SK-N-SH (cell line): ENCODE measurements around the gene KIAA1586. TPM values are rescaled to one million over a fixed set of nuclear protein-coding genes. Genes with fewer than 3 reads are reported as not detected.

Experiments
- CTCF ChIA-PET: fragments of 300-600, 350-600 bp; formaldehyde crosslinking; extraction: SDS; loops from one replicate; lab custom pipeline; 2021; lab: Yijun Ruan, JAX
- POLR2A ChIA-PET: fragments of 350-600 bp; sonication (Branson Sonifier 250); formaldehyde crosslinking; extraction: SDS; loops from one replicate; lab custom pipeline; 2020; ENCODE audit warnings: antibody characterized with exemption, inconsistent platforms; lab: Yijun Ruan, JAX
- DNase-seq: peaks from one replicate; pipeline ENCODE4 v3.0.0; 2012
- H2AFZ ChIP-seq: fragments of 200-600 bp; sonication (generic); 2 replicates; pipeline ENCODE4 v1.8.1; 2016; ENCODE audit warnings: antibody characterized with exemption, mild to moderate bottlenecking, low read depth
- H3F3A ChIP-seq: fragments of 200-600 bp; sonication (generic); replicated peaks from 2 replicates; pipeline ENCODE3; 2016; ENCODE audit warnings: antibody characterized with exemption, mild to moderate bottlenecking; ENCODE audit not compliant: insufficient read depth
- H3K27ac ChIP-seq, 2 experiments: fragments of 200-500 bp in 1 of 2; fragments of 200-600 bp in 1 of 2; sonication (Bioruptor generic) in 1 of 2; sonication (generic), shearing (Covaris generic) in 1 of 2; 2 replicates each; pipeline versions ENCODE4 v1.5.1 to v1.6.1; 2014 to 2016; ENCODE audit warnings: low read depth in 2 of 2, inconsistent platforms in 1 of 2, low read length in 1 of 2, mild to moderate bottlenecking in 1 of 2, mixed read lengths in 1 of 2
- H3K27me3 ChIP-seq: fragments of 200-600 bp; sonication (generic), shearing (Covaris generic); 2 replicates; pipeline ENCODE4 v1.6.1; 2016; ENCODE audit warnings: mixed run types; ENCODE audit not compliant: insufficient read depth
- H3K36me3 ChIP-seq, 2 experiments: fragments of 200-500 bp in 1 of 2; fragments of 200-600 bp in 1 of 2; sonication (Bioruptor generic) in 1 of 2; sonication (generic) in 1 of 2; replicated peaks in 1 of 2; 2 replicates each; pipeline versions ENCODE3 to v1.5.1; 2014 to 2016; ENCODE audit warnings: low read length in 1 of 2, mild to moderate bottlenecking in 1 of 2; ENCODE audit not compliant: insufficient read depth in 2 of 2, control insufficient read depth in 1 of 2
- H3K4me1 ChIP-seq, 2 experiments: fragments of 200-500 bp in 1 of 2; fragments of 200-600 bp in 1 of 2; sonication (Bioruptor generic) in 1 of 2; sonication (generic), shearing (Covaris generic) in 1 of 2; 2 replicates each; pipeline versions ENCODE4 v1.5.1 to v1.6.1; 2014 to 2016; ENCODE audit warnings: low read depth in 1 of 2, low read length in 1 of 2, mixed run types in 1 of 2; ENCODE audit not compliant: insufficient read depth in 2 of 2, control insufficient read depth in 1 of 2
- H3K4me2 ChIP-seq: fragments of 200-600 bp; sonication (generic), shearing (Covaris generic); 2 replicates; pipeline ENCODE4 v1.6.1; 2017; ENCODE audit warnings: mixed run types
- H3K4me3 ChIP-seq, 2 experiments: fragments of 200-500 bp in 1 of 2; fragments of 200-600 bp in 1 of 2; sonication (Bioruptor generic) in 1 of 2; sonication (generic), shearing (Covaris generic) in 1 of 2; 2 replicates each; pipeline versions ENCODE4 v1.5.1 to v1.8.1; 2014 to 2016; ENCODE audit warnings: low read depth in 2 of 2, inconsistent platforms in 1 of 2, low read length in 1 of 2, mild to moderate bottlenecking in 1 of 2, mixed read lengths in 1 of 2, moderate library complexity in 1 of 2
- H3K79me2 ChIP-seq: fragments of 200-600 bp; sonication (generic); 2 replicates; pipeline ENCODE4 v1.8.1; 2017; ENCODE audit warnings: mild to moderate bottlenecking; ENCODE audit not compliant: insufficient read depth
- H3K9ac ChIP-seq: fragments of 200-600 bp; sonication (generic); 2 replicates; pipeline ENCODE4 v1.6.1; 2017; ENCODE audit warnings: mixed run types
- H3K9me2 ChIP-seq: fragments of 200-600 bp; sonication (generic); 2 replicates; pipeline ENCODE4 v1.6.1; 2017; ENCODE audit warnings: mixed run types
- H3K9me3 ChIP-seq: fragments of 200-600 bp; sonication (generic); 2 replicates; pipeline ENCODE4 v1.6.1; 2017; ENCODE audit warnings: mixed run types, mild to moderate bottlenecking, moderate library complexity
- H4K20me1 ChIP-seq: fragments of 200-600 bp; sonication (generic); 2 replicates; pipeline ENCODE4 v1.6.1; 2017; ENCODE audit warnings: mild to moderate bottlenecking, mixed run types; ENCODE audit not compliant: insufficient read depth
- CHD2 ChIP-seq: fragments of 150-350 bp; IDR thresholded peaks from 2 replicates; pipeline ENCODE4 v1.6.1; 2018; ENCODE audit warnings: low read length; ENCODE audit not compliant: partially characterized antibody
- ELF1 ChIP-seq: IDR thresholded peaks from 2 replicates; pipeline ENCODE4 v1.4.0; 2012
- EP300 ChIP-seq, 2 experiments: IDR thresholded peaks; 2 replicates each; pipeline versions ENCODE4 v1.4.0 to v1.6.1; 2012; ENCODE audit warnings: borderline replicate concordance in 1 of 2, low read depth in 1 of 2, low read length in 1 of 2
- FOSL2 ChIP-seq: IDR thresholded peaks from 2 replicates; pipeline ENCODE4 v1.4.0; 2012; ENCODE audit warnings: low read depth, mild to moderate bottlenecking, moderate library complexity, borderline replicate concordance
- FOXJ3 ChIP-seq: sonication (generic); formaldehyde crosslinking; IDR thresholded peaks from 2 replicates; pipeline ENCODE4 v1.5.1; 2020; ENCODE audit warnings: mild to moderate bottlenecking, missing genetic modification reagents
- GABPA ChIP-seq: IDR thresholded peaks from 2 replicates; pipeline ENCODE4 v1.4.0; 2012; ENCODE audit warnings: low read depth, mild to moderate bottlenecking
- GATA2 ChIP-seq: sonication (generic); formaldehyde crosslinking; IDR thresholded peaks from 2 replicates; pipeline ENCODE4 v1.5.0; 2020; ENCODE audit warnings: mild to moderate bottlenecking, missing genetic modification reagents
- MXI1 ChIP-seq: IDR thresholded peaks from 2 replicates; pipeline ENCODE4 v1.6.1; 2012; ENCODE audit warnings: mild to moderate bottlenecking, low read depth, low read length, improper control_type of control experiment
- NFIC ChIP-seq: IDR thresholded peaks from 2 replicates; pipeline ENCODE4 v1.4.0; 2012; ENCODE audit warnings: borderline replicate concordance
- NRF1 ChIP-seq: IDR thresholded peaks from 2 replicates; pipeline ENCODE4 v1.6.1; 2012; ENCODE audit warnings: low read depth, mild to moderate bottlenecking, low read length
- RFX5 ChIP-seq: IDR thresholded peaks from 2 replicates; pipeline ENCODE4 v1.6.1; 2012; ENCODE audit warnings: mild to moderate bottlenecking, improper control_type of control experiment, low read length
- RXRA ChIP-seq: IDR thresholded peaks from 2 replicates; pipeline ENCODE4 v1.4.0; 2012; ENCODE audit warnings: low read depth, mild to moderate bottlenecking, borderline replicate concordance
- SIN3A ChIP-seq: IDR thresholded peaks from 2 replicates; pipeline ENCODE4 v1.6.1; 2012; ENCODE audit warnings: low read depth, mild to moderate bottlenecking, low read length, moderate library complexity, borderline replicate concordance
- SMC3 ChIP-seq: IDR thresholded peaks from 2 replicates; pipeline ENCODE4 v1.6.1; 2012; ENCODE audit warnings: low read depth, low read length, improper control_type of control experiment
- TAF1 ChIP-seq: IDR thresholded peaks from 2 replicates; pipeline ENCODE4 v1.6.1; 2012; ENCODE audit warnings: low read depth, mild to moderate bottlenecking, low read length, moderate library complexity, borderline replicate concordance
- TCF12 ChIP-seq: IDR thresholded peaks from 2 replicates; pipeline ENCODE4 v1.4.0; 2012
- TEAD4 ChIP-seq: IDR thresholded peaks from 2 replicates; pipeline ENCODE4 v1.4.0; 2012; ENCODE audit warnings: mild to moderate bottlenecking, borderline replicate concordance; ENCODE audit not compliant: insufficient read depth
- WGBS: methylation state at CpG from one replicate; pipeline ENCODE4 v1.1.6; 2017; ENCODE audit warnings: low lambda C conversion rate; 5-methylcytosine and 5-hydroxymethylcytosine counted together
- polyA plus RNA-seq, 3 experiments: library from polyadenylated mRNA; depleted of rRNA; stranded (reverse); fragments of >200 nt; gene quantifications; 2 replicates each; pipeline ENCODE4 v1.2.3, GENCODE V29; 2012
- TF ChIP-seq, protein P1 (sequence below): fragments of 150-350 bp; IDR thresholded peaks from 2 replicates; pipeline ENCODE4 v1.6.1; 2016; ENCODE audit warnings: mild to moderate bottlenecking, low read depth, low read length
- TF ChIP-seq, protein P2 (sequence below): IDR thresholded peaks from 2 replicates; pipeline ENCODE4 v1.4.0; 2012; ENCODE audit warnings: low read depth, borderline replicate concordance

Gene KIAA1586
- polyA plus RNA-seq, 1 of the 3 experiments (the other 2 are of a cell fraction) = 3.2 TPM

- ChIA-PET POLR2A (no interaction called here), CTCF (interaction anchor here (1.4 to 1.8 kb wide), 2 partner anchors 11 to 126 kb away, joined by 3 to 6 read pairs; no protein-coding TSS in a partner anchor)
- 94% methylated on average over 9 of the region's 9 CpGs for WGBS
Measured at GRCh38 chr6:57029213-57029612, 17.3 kb upstream of the KIAA1586 start.

DNA sequence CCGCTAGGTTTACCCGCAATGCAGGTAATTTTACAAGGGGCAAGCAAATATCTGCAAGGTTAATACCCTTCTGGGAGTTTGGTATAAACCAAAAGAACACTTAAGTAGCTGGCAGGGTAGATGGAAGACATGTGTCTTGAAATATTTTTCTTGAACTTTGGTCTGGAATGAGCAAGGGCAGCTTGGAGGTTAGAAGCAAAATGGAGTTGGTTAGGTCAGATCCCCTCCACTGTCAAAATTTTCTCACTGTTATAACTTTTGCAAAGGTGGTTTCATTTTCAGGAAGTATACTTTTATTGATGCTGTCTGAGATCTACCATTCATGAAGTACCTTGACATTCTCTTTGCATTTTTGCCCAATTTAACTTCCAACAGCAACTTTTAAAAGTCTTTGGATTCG is 13.3 kb upstream of the KIAA1586 start:
- WGBS = 95% methylated on average over 3 of the region's 3 CpGs
- Histone ChIP-seq H4K20me1 (no peaks in the 10 kb centered on the region), H3K9me2 (no peaks in the 10 kb centered on the region), H3K9ac (no peak overlapping the region), H3K4me1 (no peaks in the 10 kb centered on the region), H2AFZ (no peak overlapping the region), H3K4me3 (no peak overlapping the region), H3K27ac (no peak overlapping the region), H3K79me2 (no peaks in the 10 kb centered on the region), H3K36me3 (no peaks in the 10 kb centered on the region), H3K27me3 (no peaks in the 10 kb centered on the region), H3K4me2 (no peak overlapping the region), H3K9me3 (no peaks in the 10 kb centered on the region), H3F3A (no peaks in the 10 kb centered on the region)
- CTCF ChIA-PET = interaction anchor here (2.9 kb wide), 1 partner anchor 12 kb away, joined by 9 read pairs; no protein-coding TSS in a partner anchor
- DNase-seq = no peak
- POLR2A ChIA-PET = no interaction called here
- TF ChIP-seq NRF1 = no peak
- TF ChIP-seq GABPA = no peak
- TF ChIP-seq RXRA = no peak

More at GRCh38 chr6:57029213-57029612, 17.3 kb upstream of the KIAA1586 start:
- Histone ChIP-seq H3K9me2 (no peaks in the 10 kb centered on the region), H2AFZ (no peak overlapping the region), H3F3A (no peaks in the 10 kb centered on the region), H4K20me1 (no peaks in the 10 kb centered on the region), H3K4me1 (no peaks in the 10 kb centered on the region), H3K79me2 (no peaks in the 10 kb centered on the region), H3K9ac (no peak overlapping the region), H3K9me3 (peaks cover 4% of the 10 kb centered on the region), H3K4me3 (no peak overlapping the region), H3K27me3 (no peaks in the 10 kb centered on the region), H3K36me3 (peaks cover 0 to 20% of the 10 kb centered on the region in 2 experiments), H3K4me2 (no peak overlapping the region), H3K27ac (no peak overlapping the region)
- DNase-seq = no peak
- TF ChIP-seq, protein P1, sequence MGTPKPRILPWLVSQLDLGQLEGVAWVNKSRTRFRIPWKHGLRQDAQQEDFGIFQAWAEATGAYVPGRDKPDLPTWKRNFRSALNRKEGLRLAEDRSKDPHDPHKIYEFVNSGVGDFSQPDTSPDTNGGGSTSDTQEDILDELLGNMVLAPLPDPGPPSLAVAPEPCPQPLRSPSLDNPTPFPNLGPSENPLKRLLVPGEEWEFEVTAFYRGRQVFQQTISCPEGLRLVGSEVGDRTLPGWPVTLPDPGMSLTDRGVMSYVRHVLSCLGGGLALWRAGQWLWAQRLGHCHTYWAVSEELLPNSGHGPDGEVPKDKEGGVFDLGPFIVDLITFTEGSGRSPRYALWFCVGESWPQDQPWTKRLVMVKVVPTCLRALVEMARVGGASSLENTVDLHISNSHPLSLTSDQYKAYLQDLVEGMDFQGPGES = no peak
- no peak for TF ChIP-seq TEAD4
- TF ChIP-seq FOSL2 = no peak
- TF ChIP-seq, protein P2, sequence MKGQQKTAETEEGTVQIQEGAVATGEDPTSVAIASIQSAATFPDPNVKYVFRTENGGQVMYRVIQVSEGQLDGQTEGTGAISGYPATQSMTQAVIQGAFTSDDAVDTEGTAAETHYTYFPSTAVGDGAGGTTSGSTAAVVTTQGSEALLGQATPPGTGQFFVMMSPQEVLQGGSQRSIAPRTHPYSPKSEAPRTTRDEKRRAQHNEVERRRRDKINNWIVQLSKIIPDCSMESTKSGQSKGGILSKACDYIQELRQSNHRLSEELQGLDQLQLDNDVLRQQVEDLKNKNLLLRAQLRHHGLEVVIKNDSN = no peak

GRCh38 chr6:57035549-57035948 is 10.9 kb upstream of the KIAA1586 start:
- H3K27me3 ChIP-seq = no peaks in the 10 kb centered on the region
- H3K4me1 ChIP-seq = no peaks in the 10 kb centered on the region
- H3K36me3 ChIP-seq = no peaks in the 10 kb centered on the region
- no peaks in the 10 kb centered on the region for H3F3A ChIP-seq
- no peak overlapping the region for H3K27ac ChIP-seq
- CTCF ChIA-PET = interaction anchor here (1.0 to 1.5 kb wide), 2 partner anchors 14 to 131 kb away, joined by 3 to 4 read pairs; no protein-coding TSS in a partner anchor
- WGBS = 27% methylated on average over 3 of the region's 3 CpGs
- H3K9ac ChIP-seq = no peak overlapping the region
- H2AFZ ChIP-seq = no peak overlapping the region
- no peaks in the 10 kb centered on the region for H3K9me2 ChIP-seq
- no peak overlapping the region for H3K4me2 ChIP-seq
- POLR2A ChIA-PET = no interaction called here
- H3K4me3 ChIP-seq = no peak overlapping the region
- TF ChIP-seq SMC3 (no peak), MXI1 (no peak), TCF12 (no peak), NFIC (no peak), SIN3A (no peak), CHD2 (no peak), RFX5 (no peak), FOXJ3 (CRISPR knock-in tag) (no peak), TAF1 (no peak), GATA2 (no peak), ELF1 (no peak), NRF1 (no peak), GABPA (no peak), EP300 (IDR thresholded peaks at IDR 0.05; ENCODE audit: borderline replicate concordance in 1 of 2, low read depth in 1 of 2, low read length in 1 of 2) (no peak), RXRA (no peak), TEAD4 (no peak)
- TF ChIP-seq, protein P2 = no peak
- TF ChIP-seq, all 33 proteins: peak for 0
- no peak for DNase-seq
- Histone ChIP-seq H3K9me3 (no peaks in the 10 kb centered on the region), H3K79me2 (no peaks in the 10 kb centered on the region), H4K20me1 (no peaks in the 10 kb centered on the region)
